K562 (cell line): Measurements from ENCODE around the gene MECP2. TPM values are rescaled to one million over a fixed set of nuclear protein-coding genes. Genes with fewer than 3 reads are reported as not detected.

Experiments
- ARNT ChIP-seq, 2 experiments: fragments of 450-650 bp; IDR thresholded peaks; 2 replicates each; pipeline ENCODE4 v1.6.1; 2016; ENCODE audit warnings: mild to moderate bottlenecking in 1 of 2
- COPS2 ChIP-seq: fragments of 450-650 bp; conservative IDR thresholded peaks from 2 replicates; pipeline ENCODE4 v1.6.1; 2016; ENCODE audit warnings: mild to moderate bottlenecking, moderate library complexity
- EHMT2 ChIP-seq: fragments of 450-650 bp; IDR thresholded peaks from 2 replicates; pipeline ENCODE4 v1.6.1; 2018; ENCODE audit warnings: antibody characterized with exemption
- ELF4 ChIP-seq: fragments of 450-650 bp; formaldehyde crosslinking; IDR thresholded peaks from 2 replicates; pipeline ENCODE4 v1.4.0; 2022; ENCODE audit warnings: missing genetic modification characterization
- ETV5 ChIP-seq: sonication (generic); formaldehyde crosslinking; IDR thresholded peaks from 2 replicates; pipeline ENCODE4 v1.4.0; 2020; ENCODE audit warnings: low read depth, mild to moderate bottlenecking, missing genetic modification reagents
- GTF2F1 ChIP-seq: IDR thresholded peaks from 2 replicates; pipeline ENCODE4 v1.6.1; 2011; ENCODE audit warnings: low read depth, low read length, improper control_type of control experiment
- HNRNPL ChIP-seq: fragments of 200-400 bp; formaldehyde crosslinking; IDR thresholded peaks from 2 replicates; pipeline ENCODE4 v1.6.1; 2017; ENCODE audit warnings: low read depth, mild to moderate bottlenecking, low read length
- MAFK ChIP-seq: IDR thresholded peaks from 2 replicates; pipeline ENCODE4 v1.6.1; 2011; ENCODE audit warnings: low read length, improper control_type of control experiment
- MCM2 ChIP-seq: fragments of 450-650 bp; IDR thresholded peaks from 2 replicates; pipeline ENCODE4 v1.6.1; 2017; ENCODE audit warnings: low read depth, mild to moderate bottlenecking
- PHB2 ChIP-seq: fragments of 450-650 bp; IDR thresholded peaks from 2 replicates; pipeline ENCODE4 v1.6.1; 2017; ENCODE audit warnings: low read depth
- POLR3A ChIP-seq: IDR thresholded peaks from 2 replicates; pipeline ENCODE4 v1.6.1; 2011; ENCODE audit warnings: borderline replicate concordance, mild to moderate bottlenecking, moderate library complexity; ENCODE audit not compliant: insufficient read length, insufficient read depth; ENCODE audit errors: extremely low read depth
- PRPF4 ChIP-seq: fragments of 200-400 bp; formaldehyde crosslinking; IDR thresholded peaks from one replicate; pipeline ENCODE4 v1.6.1; 2017; ENCODE audit warnings: low read length, low read depth, mild to moderate bottlenecking; ENCODE audit not compliant: insufficient read depth, poor library complexity, severe bottlenecking
- RAD51 ChIP-seq: fragments of 450-650 bp; IDR thresholded peaks from 2 replicates; pipeline ENCODE4 v1.7.1; 2016; ENCODE audit warnings: low read depth, mild to moderate bottlenecking, borderline replicate concordance
- TBL1XR1 ChIP-seq, 2 experiments: IDR thresholded peaks; 2 replicates each; pipeline ENCODE4 v1.6.1; 2012; ENCODE audit warnings: improper control_type of control experiment in 2 of 2, low read length in 2 of 2, mild to moderate bottlenecking in 1 of 2
- TCF7 ChIP-seq: sonication (generic); IDR thresholded peaks from 2 replicates; pipeline ENCODE4 v1.6.1; 2016; ENCODE audit warnings: antibody characterized with exemption, borderline replicate concordance
- TRIM24 ChIP-seq, 2 experiments: fragments of 450-650 bp; IDR thresholded peaks; 2 replicates each; pipeline ENCODE4 v1.6.1; 2016
- ZFP1 ChIP-seq: fragments of 450-650 bp; formaldehyde crosslinking; IDR thresholded peaks from 2 replicates; pipeline ENCODE4 v1.4.0; 2020; ENCODE audit warnings: mild to moderate bottlenecking, mixed read lengths
- ZNF133 ChIP-seq: fragments of 250-450 bp; sonication (Bioruptor Pico); IDR thresholded peaks from 2 replicates; pipeline ENCODE4 v1.4.0; 2020; ENCODE audit warnings: mild to moderate bottlenecking
- ZNF174 ChIP-seq: fragments of 250-450 bp; sonication (Bioruptor Pico); IDR thresholded peaks from 2 replicates; pipeline ENCODE4 v1.4.0; 2020; ENCODE audit warnings: mild to moderate bottlenecking
- ZNF699 ChIP-seq: fragments of 250-450 bp; sonication (Bioruptor Pico); IDR thresholded peaks from 2 replicates; pipeline ENCODE4 v1.8.0; 2021; ENCODE audit warnings: mild to moderate bottlenecking, moderate library complexity; ENCODE audit not compliant: insufficient replicate concordance
- ZSCAN32 ChIP-seq: fragments of 450-650 bp; formaldehyde crosslinking; IDR thresholded peaks from 2 replicates; pipeline ENCODE4 v1.4.0; 2020; ENCODE audit warnings: mild to moderate bottlenecking, moderate library complexity
- ZZZ3 ChIP-seq: fragments of 450-650 bp; IDR thresholded peaks from 2 replicates; pipeline ENCODE4 v1.6.1; 2016; ENCODE audit warnings: antibody characterized with exemption, mild to moderate bottlenecking, moderate library complexity
- polyA plus RNA-seq, 8 experiments: library from polyadenylated mRNA; depleted of rRNA in 4 of 8; stranded (reverse) in 5 of 8; unstranded in 3 of 8; fragments of >200 nt; fragmentation: Nextera tagmentation in 2 of 8; fragmentation: Illumina TruSeq in 1 of 8; extraction: Ambion mirVana in 2 of 8; extraction: Trizol in 1 of 8; gene quantifications; 2 replicates each; pipeline versions ENCODE4 v1.2.1 to v1.2.3, GENCODE V29; 2011 to 2014; ENCODE audit warnings: inconsistent platforms in 1 of 8, missing spikeins in 1 of 8
- total RNA-seq, 7 experiments: library from RNA; depleted of rRNA in 6 of 7; stranded (reverse); fragments of >200 nt in 6 of 7; fragmentation: Illumina TruSeq in 2 of 7; extraction: Trizol in 2 of 7; gene quantifications; 2 replicates each; pipeline versions ENCODE4 v1.2.1 to v1.2.3, GENCODE V29; 2011 to 2021; ENCODE audit warnings: low replicate concordance in 1 of 7
- TF ChIP-seq, protein P1 (sequence below): fragments of 450-650 bp; IDR thresholded peaks from 2 replicates; pipeline ENCODE4 v1.6.1; 2016; ENCODE audit warnings: borderline replicate concordance
- TF ChIP-seq, protein P2 (sequence below): fragments of 200-800 bp; sonication (Bioruptor generic); IDR thresholded peaks from 2 replicates; pipeline ENCODE4 v1.6.1; 2017; ENCODE audit warnings: missing genetic modification characterization, missing compliant biosample characterization
- TF ChIP-seq, protein P3 (sequence below): fragments of 250-450 bp; sonication (Bioruptor Pico); IDR thresholded peaks from 2 replicates; pipeline ENCODE4 v1.5.1; 2021; ENCODE audit warnings: mild to moderate bottlenecking

MECP2 gene
- total and polyA plus RNA-seq, 9 of the 15 experiments (the other 6 are each of a cell fraction or from before 2014, with no cell fraction given) = 2.1 to 50.9 (median 30.5) TPM

DNA sequence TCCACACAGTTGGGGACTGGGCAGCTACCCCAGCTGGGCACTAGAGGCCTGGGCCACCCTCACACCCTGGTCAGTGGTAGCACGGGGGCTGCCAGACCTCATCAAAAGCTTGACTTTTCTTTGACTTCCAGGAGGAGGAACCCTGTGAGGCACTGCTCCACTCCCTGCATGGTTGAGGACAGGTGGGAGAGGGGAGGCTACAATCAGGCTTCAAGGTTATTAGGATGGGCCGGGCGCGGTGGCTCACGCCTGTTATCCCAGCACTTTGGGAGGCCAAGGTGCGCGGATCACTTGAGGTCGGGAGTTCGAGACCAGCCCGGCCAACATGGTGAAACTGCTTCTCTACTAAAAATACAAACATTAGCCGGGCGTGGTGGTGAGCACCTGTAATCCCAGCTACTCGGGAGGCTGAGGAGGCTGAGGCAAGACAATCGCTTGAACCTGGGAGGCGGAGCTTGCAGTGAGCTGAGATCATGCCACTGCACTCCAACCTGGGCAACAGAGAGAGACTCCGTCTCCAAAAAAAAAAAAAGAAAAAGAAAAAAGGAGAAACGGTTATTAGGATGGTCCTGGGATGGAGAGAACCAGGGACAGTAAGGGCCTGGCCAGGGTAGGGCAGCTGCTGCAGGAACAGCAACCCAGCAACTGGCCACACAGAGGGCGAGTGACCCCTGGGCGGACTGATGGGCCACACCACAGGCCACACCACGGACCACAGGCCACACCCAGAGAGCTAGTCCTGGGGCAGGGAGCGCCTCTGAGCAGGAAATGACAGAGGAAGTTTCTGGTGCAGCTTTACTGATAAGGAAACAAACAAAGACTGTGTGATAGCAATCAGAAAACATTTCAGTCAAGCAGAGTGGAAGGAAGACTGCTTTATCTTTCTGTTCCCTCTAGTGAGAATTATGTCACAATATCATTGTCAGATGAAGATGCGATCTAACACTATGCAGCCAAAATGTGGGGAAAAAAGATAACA is 26.0 kb upstream of the MECP2 start (continued):
- TF ChIP-seq, protein P1, sequence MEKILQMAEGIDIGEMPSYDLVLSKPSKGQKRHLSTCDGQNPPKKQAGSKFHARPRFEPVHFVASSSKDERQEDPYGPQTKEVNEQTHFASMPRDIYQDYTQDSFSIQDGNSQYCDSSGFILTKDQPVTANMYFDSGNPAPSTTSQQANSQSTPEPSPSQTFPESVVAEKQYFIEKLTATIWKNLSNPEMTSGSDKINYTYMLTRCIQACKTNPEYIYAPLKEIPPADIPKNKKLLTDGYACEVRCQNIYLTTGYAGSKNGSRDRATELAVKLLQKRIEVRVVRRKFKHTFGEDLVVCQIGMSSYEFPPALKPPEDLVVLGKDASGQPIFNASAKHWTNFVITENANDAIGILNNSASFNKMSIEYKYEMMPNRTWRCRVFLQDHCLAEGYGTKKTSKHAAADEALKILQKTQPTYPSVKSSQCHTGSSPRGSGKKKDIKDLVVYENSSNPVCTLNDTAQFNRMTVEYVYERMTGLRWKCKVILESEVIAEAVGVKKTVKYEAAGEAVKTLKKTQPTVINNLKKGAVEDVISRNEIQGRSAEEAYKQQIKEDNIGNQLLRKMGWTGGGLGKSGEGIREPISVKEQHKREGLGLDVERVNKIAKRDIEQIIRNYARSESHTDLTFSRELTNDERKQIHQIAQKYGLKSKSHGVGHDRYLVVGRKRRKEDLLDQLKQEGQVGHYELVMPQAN = no peak
- TF ChIP-seq, protein P2, sequence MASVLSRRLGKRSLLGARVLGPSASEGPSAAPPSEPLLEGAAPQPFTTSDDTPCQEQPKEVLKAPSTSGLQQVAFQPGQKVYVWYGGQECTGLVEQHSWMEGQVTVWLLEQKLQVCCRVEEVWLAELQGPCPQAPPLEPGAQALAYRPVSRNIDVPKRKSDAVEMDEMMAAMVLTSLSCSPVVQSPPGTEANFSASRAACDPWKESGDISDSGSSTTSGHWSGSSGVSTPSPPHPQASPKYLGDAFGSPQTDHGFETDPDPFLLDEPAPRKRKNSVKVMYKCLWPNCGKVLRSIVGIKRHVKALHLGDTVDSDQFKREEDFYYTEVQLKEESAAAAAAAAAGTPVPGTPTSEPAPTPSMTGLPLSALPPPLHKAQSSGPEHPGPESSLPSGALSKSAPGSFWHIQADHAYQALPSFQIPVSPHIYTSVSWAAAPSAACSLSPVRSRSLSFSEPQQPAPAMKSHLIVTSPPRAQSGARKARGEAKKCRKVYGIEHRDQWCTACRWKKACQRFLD (CRISPR knock-in tag) = peak; percentile 56; the same call in 1 of the 2 replicates
- TF ChIP-seq MCM2 (no peak), PHB2 (peak; percentile 53; the same call in 1 of the 2 replicates), ZNF133 (CRISPR knock-in tag) (no peak), PRPF4 (no peak), RAD51 (peak; percentile 44; the same call in 1 of the 2 replicates), ETV5 (CRISPR knock-in tag) (peak; percentile 71), ZFP1 (CRISPR knock-in tag) (no peak), MAFK (peak; percentile 12; the same call in 1 of the 2 replicates), TRIM24 (IDR thresholded peaks at IDR 0.05) (peak; percentile 78 to 92), COPS2 (no peak), ARNT (IDR thresholded peaks at IDR 0.05) (peak; percentile 42 to 75; a peak in 3 of 4 replicates), TBL1XR1 (IDR thresholded peaks at IDR 0.05; ENCODE audit: low read length in 2 of 2) (peak; percentile 77 to 90; a peak in 3 of 4 replicates), ZNF699 (no peak), POLR3A (no peak), GTF2F1 (no peak), ZZZ3 (no peak), ELF4 (CRISPR knock-in tag) (0 out of 2 replicates have a peak, but pooled peaks have one; percentile 34), TCF7 (no peak), HNRNPL (no peak), EHMT2 (no peak), ZSCAN32 (CRISPR knock-in tag) (no peak), ZNF174 (CRISPR knock-in tag) (no peak)
- TF ChIP-seq, protein P3, sequence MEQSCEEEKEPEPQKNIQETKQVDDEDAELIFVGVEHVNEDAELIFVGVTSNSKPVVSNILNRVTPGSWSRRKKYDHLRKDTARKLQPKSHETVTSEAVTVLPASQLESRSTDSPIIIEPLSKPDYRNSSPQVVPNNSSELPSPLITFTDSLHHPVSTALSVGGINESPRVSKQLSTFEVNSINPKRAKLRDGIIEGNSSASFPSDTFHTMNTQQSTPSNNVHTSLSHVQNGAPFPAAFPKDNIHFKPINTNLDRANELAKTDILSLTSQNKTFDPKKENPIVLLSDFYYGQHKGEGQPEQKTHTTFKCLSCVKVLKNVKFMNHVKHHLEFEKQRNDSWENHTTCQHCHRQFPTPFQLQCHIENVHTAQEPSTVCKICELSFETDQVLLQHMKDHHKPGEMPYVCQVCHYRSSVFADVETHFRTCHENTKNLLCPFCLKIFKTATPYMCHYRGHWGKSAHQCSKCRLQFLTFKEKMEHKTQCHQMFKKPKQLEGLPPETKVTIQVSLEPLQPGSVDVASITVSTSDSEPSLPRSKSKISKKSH = no peak
